ENCODE measurements around the gene NUDT16L1. TPM values are rescaled to one million over a fixed set of nuclear protein-coding genes. Genes with fewer than 3 reads are reported as not detected.

The NUDT16L1 gene
- total and polyA plus RNA-seq, 2 of the 8 experiments (the other 6 are each of a cell fraction or from before 2014, with no cell fraction given): 34.8 to 77.3 TPM

DNA sequence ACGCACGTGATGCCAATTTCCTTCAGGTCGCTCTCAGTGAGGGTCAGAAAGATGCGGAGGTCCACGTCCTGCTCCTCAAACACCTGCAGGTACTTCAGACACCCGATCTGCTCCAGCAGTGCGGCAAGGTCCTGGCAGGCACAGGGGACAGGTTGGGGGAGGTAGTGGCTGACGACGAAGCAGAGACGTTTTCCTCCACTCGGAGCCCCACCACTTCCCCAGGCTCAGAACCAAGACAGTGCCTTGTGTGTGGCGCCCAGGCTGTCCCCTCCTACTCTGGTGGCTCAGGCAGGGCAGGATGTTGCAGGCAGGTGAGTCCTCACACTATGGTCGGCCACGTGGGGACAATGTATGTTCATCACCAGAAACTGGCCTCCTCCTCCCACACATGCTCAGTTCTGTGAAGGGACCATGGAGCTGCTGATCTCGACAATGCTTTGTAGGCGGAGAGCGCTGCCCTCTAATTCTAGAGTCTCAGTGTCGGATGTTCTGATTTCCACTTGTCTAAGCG lies 5.7 kb downstream of the NUDT16L1 start:
- Histone ChIP-seq H2BK20ac (ENCODE audit: low read length) (no peak overlapping the region), H3K23ac (ENCODE audit: insufficient read length) (no peak overlapping the region), H2AK5ac (ENCODE audit: low read depth, low read length) (no peak overlapping the region), H3K9me3 (ENCODE audit: insufficient read depth in 2 of 2, low read depth in 1 of 2, low read length in 1 of 2) (no peaks in the 10 kb centered on the region), H3K4me1 (replicated peaks in 1 of 4; ENCODE audit: control insufficient read depth in 3 of 4, insufficient read depth in 4 of 4, low read length in 3 of 4) (no peaks in the 10 kb centered on the region; a peak in 2 of 7 replicates), H2BK5ac (ENCODE audit: low read depth, low read length) (no peak overlapping the region), H4K8ac (ENCODE audit: extremely low read depth, insufficient read depth, low read length) (no peak overlapping the region), H2BK120ac (replicated peaks; ENCODE audit: low read depth, low read length) (no peak overlapping the region), H3K18ac (ENCODE audit: extremely low read depth, low read length) (no peak overlapping the region), H3K36me3 (ENCODE audit: control insufficient read depth in 2 of 4, insufficient read depth in 4 of 4, low read length in 3 of 4) (peaks cover 21 to 43% (median 42%) of the 10 kb centered on the region in 4 experiments), H3K79me1 (ENCODE audit: low read depth, low read length) (no peaks in the 10 kb centered on the region), H3K9ac (replicated peaks in 1 of 4; ENCODE audit: extremely low read depth in 1 of 4, low read depth in 3 of 4, low read length in 3 of 4) (no peak overlapping the region; a peak in 1 of 7 replicates), H3K4me3 (ENCODE audit: extremely low read depth in 1 of 4, insufficient read depth in 2 of 4, low read depth in 3 of 4, low read length in 4 of 4) (no peak overlapping the region), H3K79me2 (ENCODE audit: control insufficient read depth in 1 of 2, insufficient read depth in 2 of 2, low read length in 2 of 2) (peaks cover 0 to under 1% of the 10 kb centered on the region in 2 experiments; a peak in 1 of 4 replicates), H2AFZ (ENCODE audit: low read length) (no peak overlapping the region), H3K27ac (ENCODE audit: low read depth, low read length) (no peak overlapping the region), H3K27me3 (replicated peaks in 1 of 4; ENCODE audit: control insufficient read depth in 3 of 4, extremely low read depth in 1 of 4, insufficient read depth in 3 of 4, low read length in 3 of 4) (no peaks in the 10 kb centered on the region), H3K4me2 (ENCODE audit: insufficient read depth in 1 of 2, low read depth in 2 of 2, low read length in 2 of 2) (no peak overlapping the region), H3K14ac (ENCODE audit: insufficient read length) (no peak overlapping the region), H3K23me2 (ENCODE audit: low read depth, low read length) (peaks cover under 1% of the 10 kb centered on the region; the same call in 1 of the 2 replicates), H3K56ac (replicated peaks; ENCODE audit: insufficient read length, low read depth, low read length) (no peak overlapping the region), H4K20me1 (replicated peaks in 1 of 2; ENCODE audit: control insufficient read depth in 1 of 2, insufficient read depth in 2 of 2, low read length in 2 of 2) (peaks cover 0 to 23% of the 10 kb centered on the region in 2 experiments), H2BK15ac (ENCODE audit: low read length) (no peak overlapping the region), H4K91ac (replicated peaks; ENCODE audit: insufficient read length, low read length) (no peak overlapping the region), H2BK12ac (ENCODE audit: low read depth, low read length) (no peak overlapping the region), H4K5ac (ENCODE audit: insufficient read length, low read depth, low read length) (no peak overlapping the region), H3K4ac (replicated peaks; ENCODE audit: insufficient read length, low read depth, low read length) (no peak overlapping the region)
- FAIRE-seq (no peak), DNase-seq (ENCODE audit: low read depth in 1 of 2, low spot score in 2 of 2) (no peak)
- TF ChIP-seq KDM4A (IDR thresholded peaks at IDR 0.05; ENCODE audit: low read depth, low read length, severe bottlenecking) (no peak), SP4 (IDR thresholded peaks at IDR 0.05; ENCODE audit: low read length) (no peak), RXRA (IDR thresholded peaks at IDR 0.05; ENCODE audit: insufficient read depth, low read depth, low read length) (no peak), POLR2AphosphoS5 (IDR thresholded peaks at IDR 0.05; ENCODE audit: low read depth, low read length) (peak; percentile 22; the same call in 1 of the 2 replicates), RNF2 (IDR thresholded peaks at IDR 0.05; ENCODE audit: borderline replicate concordance, low read depth, low read length, missing control alignments, poor library complexity, severe bottlenecking) (no peak), JUN (IDR thresholded peaks at IDR 0.05; ENCODE audit: low read depth, low read length) (no peak), SAP30 (IDR thresholded peaks at IDR 0.05; ENCODE audit: insufficient read depth, insufficient replicate concordance, low read length) (no peak)
- TF ChIP-seq, protein P1, sequence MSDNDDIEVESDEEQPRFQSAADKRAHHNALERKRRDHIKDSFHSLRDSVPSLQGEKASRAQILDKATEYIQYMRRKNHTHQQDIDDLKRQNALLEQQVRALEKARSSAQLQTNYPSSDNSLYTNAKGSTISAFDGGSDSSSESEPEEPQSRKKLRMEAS (IDR thresholded peaks at IDR 0.05): no peak
- 94% methylated on average over 18 of the region's 19 CpGs; no CpG with 5 or more reads in 1 of the 2 experiments for WGBS, 2 experiments (ENCODE audit: extremely low coverage in 1 of 2, insufficient coverage in 1 of 2, insufficient read length in 1 of 2, insufficient replicate concordance in 2 of 2, low coverage in 1 of 2, low lambda C conversion rate in 2 of 2, missing lambda C conversion rate in 1 of 2)
- ChIA-PET POLR2A (ENCODE audit: partially characterized antibody) (interaction anchor here (1.1 to 1.2 kb wide), 3 partner anchors 13 to 78 kb away, joined by 3 read pairs; no protein-coding TSS in a partner anchor), CTCF (ENCODE audit: partially characterized antibody) (no interaction called here)

Data from H1 (cell line).